Fibroblast of lung (primary cell): ENCODE results near the gene EPG5. TPM values are rescaled to one million over a fixed set of nuclear protein-coding genes. Genes with fewer than 3 reads are reported as not detected.

Experiments
- DNase-seq, 2 donors: peaks; one replicate each; pipeline versions ENCODE4 v3.0.0 to v3.0.0-alpha.2; 2010; ENCODE audit warnings: low read depth in 2 of 2
- H2AFZ ChIP-seq: 2 replicates; pipeline ENCODE4 v1.5.1; 2012; ENCODE audit warnings: low read length, control low read depth, inconsistent platforms
- H3K27ac ChIP-seq: 2 replicates; pipeline ENCODE4 v1.5.1; 2011; ENCODE audit warnings: low read length, control low read depth; ENCODE audit not compliant: insufficient read depth
- H3K27me3 ChIP-seq: 2 replicates; pipeline ENCODE4 v1.5.1; 2011; ENCODE audit warnings: mild to moderate bottlenecking, low read length; ENCODE audit not compliant: control insufficient read depth, insufficient read depth
- H3K36me3 ChIP-seq: 2 replicates; pipeline ENCODE4 v1.5.1; 2011; ENCODE audit warnings: low read length; ENCODE audit not compliant: control insufficient read depth, insufficient read depth
- H3K4me1 ChIP-seq: 2 replicates; pipeline ENCODE4 v1.5.1; 2011; ENCODE audit warnings: low read length; ENCODE audit not compliant: control insufficient read depth, insufficient read depth; ENCODE audit errors: extremely low read depth
- H3K4me2 ChIP-seq: 2 replicates; pipeline ENCODE4 v1.5.1; 2011; ENCODE audit warnings: low read length, control low read depth; ENCODE audit not compliant: insufficient read depth; ENCODE audit errors: extremely low read depth
- H3K4me3 ChIP-seq, 4 experiments: fragments of 200-600 bp in 1 of 4; sonication (generic) in 1 of 4; replicated peaks in 1 of 4; 2 replicates each; pipeline ENCODE4 v1.5.1; 2011 to 2016; ENCODE audit warnings: low read length in 4 of 4, low read depth in 3 of 4, mild to moderate bottlenecking in 3 of 4, control low read depth in 2 of 4, inconsistent platforms in 1 of 4, mixed read lengths in 1 of 4; ENCODE audit not compliant: insufficient read depth in 1 of 4; ENCODE audit errors: control extremely low read depth in 1 of 4
- H3K79me2 ChIP-seq: 2 replicates; pipeline ENCODE4 v1.5.1; 2012; ENCODE audit warnings: mild to moderate bottlenecking, low read length, inconsistent platforms; ENCODE audit not compliant: control insufficient read depth, insufficient read depth
- H3K9ac ChIP-seq: 2 replicates; pipeline ENCODE4 v1.5.1; 2011; ENCODE audit warnings: mild to moderate bottlenecking, low read length, control low read depth; ENCODE audit not compliant: insufficient read depth
- H3K9me3 ChIP-seq: 2 replicates; pipeline ENCODE4 v1.5.1; 2012; ENCODE audit warnings: low read depth, low read length; ENCODE audit not compliant: control insufficient read depth, insufficient read depth
- H4K20me1 ChIP-seq: 2 replicates; pipeline ENCODE4 v1.5.1; 2011; ENCODE audit warnings: low read length; ENCODE audit not compliant: control insufficient read depth, insufficient read depth; ENCODE audit errors: extremely low read depth
- EZH2 ChIP-seq: IDR thresholded peaks from 2 replicates; pipeline ENCODE4 v1.5.1; 2012; ENCODE audit warnings: low read length, control low read depth, mild to moderate bottlenecking; ENCODE audit errors: missing control alignments
- polyA plus RNA-seq, 2 donors: library from polyadenylated mRNA; depleted of rRNA in 1 of 2; stranded (reverse) in 1 of 2; unstranded in 1 of 2; fragments of >200 nt; gene quantifications; 2 replicates each; pipeline ENCODE4 v1.2.1, GENCODE V29; 2011 to 2012; ENCODE audit warnings: missing spikeins in 1 of 2
- total RNA-seq: library from RNA; depleted of rRNA; stranded (reverse); fragments of >200 nt; gene quantifications from 2 replicates; pipeline ENCODE4 v1.2.1, GENCODE V29; 2014
- TF ChIP-seq, protein P1 (sequence below), 2 donors: IDR thresholded peaks in 1 of 2; conservative IDR thresholded peaks in 1 of 2; 1 replicate in 1 of 2; 2 replicates in 1 of 2; pipeline ENCODE4 v1.5.1; 2011 to 2012; ENCODE audit warnings: low read length in 2 of 2, control low read depth in 1 of 2, inconsistent platforms in 1 of 2, low read depth in 1 of 2, mild to moderate bottlenecking in 1 of 2

EPG5 gene
- total and polyA plus RNA-seq, 2 donors (not counting 1 experiment from before 2014, with no cell fraction given), result 60.0 to 87.4 TPM

- H3K4me1 ChIP-seq, result no peaks in the 10 kb centered on the region
- DNase-seq, result peak in 1 of 2 donors; percentile 56
- H3K9ac ChIP-seq, result no peak overlapping the region
- no peaks in the 10 kb centered on the region for H3K27me3 ChIP-seq
- H3K79me2 ChIP-seq, result no peaks in the 10 kb centered on the region
- H4K20me1 ChIP-seq, result no peaks in the 10 kb centered on the region
- peaks cover 13% of the 10 kb centered on the region for H3K36me3 ChIP-seq
- no peak overlapping the region for H3K4me3 ChIP-seq
- H3K27ac ChIP-seq, result no peak overlapping the region
- TF ChIP-seq, protein P1, sequence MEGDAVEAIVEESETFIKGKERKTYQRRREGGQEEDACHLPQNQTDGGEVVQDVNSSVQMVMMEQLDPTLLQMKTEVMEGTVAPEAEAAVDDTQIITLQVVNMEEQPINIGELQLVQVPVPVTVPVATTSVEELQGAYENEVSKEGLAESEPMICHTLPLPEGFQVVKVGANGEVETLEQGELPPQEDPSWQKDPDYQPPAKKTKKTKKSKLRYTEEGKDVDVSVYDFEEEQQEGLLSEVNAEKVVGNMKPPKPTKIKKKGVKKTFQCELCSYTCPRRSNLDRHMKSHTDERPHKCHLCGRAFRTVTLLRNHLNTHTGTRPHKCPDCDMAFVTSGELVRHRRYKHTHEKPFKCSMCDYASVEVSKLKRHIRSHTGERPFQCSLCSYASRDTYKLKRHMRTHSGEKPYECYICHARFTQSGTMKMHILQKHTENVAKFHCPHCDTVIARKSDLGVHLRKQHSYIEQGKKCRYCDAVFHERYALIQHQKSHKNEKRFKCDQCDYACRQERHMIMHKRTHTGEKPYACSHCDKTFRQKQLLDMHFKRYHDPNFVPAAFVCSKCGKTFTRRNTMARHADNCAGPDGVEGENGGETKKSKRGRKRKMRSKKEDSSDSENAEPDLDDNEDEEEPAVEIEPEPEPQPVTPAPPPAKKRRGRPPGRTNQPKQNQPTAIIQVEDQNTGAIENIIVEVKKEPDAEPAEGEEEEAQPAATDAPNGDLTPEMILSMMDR (conservative IDR thresholded peaks at IDR 0.05 in 1 of 2, IDR thresholded peaks at IDR 0.05 in 1 of 2; ENCODE audit: low read depth in 1 of 2, low read length in 2 of 2), result no peak
- TF ChIP-seq EZH2, result no peak
- no peaks in the 10 kb centered on the region for H3K9me3 ChIP-seq
- no peak overlapping the region for H2AFZ ChIP-seq
- H3K4me2 ChIP-seq, result no peak overlapping the region
Observed at GRCh38 chr18:45874491-45875184, 92.5 kb downstream of the EPG5 start.

DNA sequence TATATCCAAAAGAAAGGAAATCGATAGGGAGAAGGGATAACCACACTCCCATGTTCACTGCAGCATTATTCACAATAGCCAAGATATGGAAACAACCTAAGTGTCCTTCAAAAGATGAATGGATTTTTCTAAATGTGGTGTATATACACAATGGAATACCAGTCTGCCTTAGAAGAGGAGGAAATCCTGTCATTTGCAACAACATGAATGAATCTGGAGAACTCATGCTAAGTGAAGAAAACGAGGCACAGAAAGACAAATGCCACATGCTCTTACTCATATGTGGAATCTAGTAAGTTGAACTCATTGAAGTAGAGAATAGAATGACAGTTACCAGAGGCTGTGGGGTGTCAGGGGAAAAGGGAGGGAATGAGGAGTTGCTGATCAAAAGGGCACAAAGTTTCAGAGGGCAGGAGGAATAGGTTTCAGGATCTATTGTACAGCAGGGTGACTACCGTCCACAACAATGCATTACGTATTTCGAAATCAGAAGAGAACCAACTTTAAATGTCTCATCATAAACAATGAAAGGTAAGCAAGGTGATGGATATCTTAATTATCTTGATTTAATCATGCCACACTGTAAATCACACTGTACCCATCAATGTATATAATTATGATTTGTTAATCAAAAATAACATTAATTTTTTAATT, 95.6 kb downstream of the EPG5 start:
- H3K27ac ChIP-seq, result no peak overlapping the region
- no peaks in the 10 kb centered on the region for H3K4me1 ChIP-seq
- no peak overlapping the region for H2AFZ ChIP-seq
- no peak overlapping the region for H3K4me2 ChIP-seq
- peaks cover 14% of the 10 kb centered on the region for H3K36me3 ChIP-seq
- H3K4me3 ChIP-seq, result no peak overlapping the region
- TF ChIP-seq, protein P1 (conservative IDR thresholded peaks at IDR 0.05 in 1 of 2, IDR thresholded peaks at IDR 0.05 in 1 of 2; ENCODE audit: low read depth in 1 of 2, low read length in 2 of 2), result no peak
- no peak for TF ChIP-seq EZH2
- H3K9ac ChIP-seq, result no peak overlapping the region
- H3K79me2 ChIP-seq, result no peaks in the 10 kb centered on the region
- H3K9me3 ChIP-seq, result no peaks in the 10 kb centered on the region
- no peaks in the 10 kb centered on the region for H3K27me3 ChIP-seq
- no peak for DNase-seq
- no peaks in the 10 kb centered on the region for H4K20me1 ChIP-seq

DNA sequence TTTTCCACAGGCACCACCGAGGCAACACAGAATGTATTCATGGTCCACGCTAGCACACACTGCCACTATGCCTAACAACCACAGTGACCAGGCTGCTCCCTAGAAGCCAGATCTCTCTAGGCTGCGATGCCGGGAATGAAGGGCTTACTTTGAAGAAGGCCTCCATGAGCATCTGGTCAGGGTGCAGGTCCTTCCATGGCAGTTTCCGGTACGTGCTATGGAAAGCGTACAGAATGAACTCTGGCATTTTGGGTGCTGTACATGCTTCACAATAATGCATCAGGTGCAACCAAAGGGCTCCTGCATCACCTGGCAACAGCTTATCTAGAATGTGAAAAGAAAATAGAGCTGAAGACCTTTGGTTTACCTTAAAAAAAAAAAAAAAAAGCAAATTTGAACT, 96.7 kb downstream of the EPG5 start:
- Histone ChIP-seq H4K20me1 (no peaks in the 10 kb centered on the region), H3K4me2 (no peak overlapping the region), H3K9ac (no peak overlapping the region), H3K79me2 (no peaks in the 10 kb centered on the region), H3K4me1 (no peaks in the 10 kb centered on the region), H3K27me3 (no peaks in the 10 kb centered on the region), H3K4me3 (no peak overlapping the region), H2AFZ (no peak overlapping the region), H3K36me3 (peaks cover 16% of the 10 kb centered on the region), H3K27ac (no peak overlapping the region), H3K9me3 (no peaks in the 10 kb centered on the region)
- no peak for DNase-seq
- no peak for TF ChIP-seq EZH2
- TF ChIP-seq, protein P1 (conservative IDR thresholded peaks at IDR 0.05 in 1 of 2, IDR thresholded peaks at IDR 0.05 in 1 of 2; ENCODE audit: low read depth in 1 of 2, low read length in 2 of 2), result no peak
